Activated gamma-delta T cell treated with Interleukin-2 at 50 U/mL for 16 hours (primary cell): ENCODE results near the gene NDUFS2.

Source experiments
- DNase-seq: peaks from one replicate; pipeline ENCODE4 v3.0.0-alpha.2; 2020

The NDUFS2 gene

GRCh38 chr1:161196521-161197451 lies 5.4 kb upstream of the NDUFS2 start:
- no peak for DNase-seq

GRCh38 chr1:161197560-161198193 lies 4.5 kb upstream of the NDUFS2 start:
- no peak for DNase-seq

- DNase-seq: no peak
These were observed 3.8 kb upstream of the NDUFS2 start for GRCh38 chr1:161198194-161198896.

- no peak for DNase-seq
These were observed 3.2 kb upstream of the NDUFS2 start, which contains the start of gene ADAMTS4 for GRCh38 chr1:161198897-161199431. Gene ADAMTS4, minus strand, starts transcription at chr1:161199054. Its CDS starts 427 bp downstream, at chr1:161198627.

GRCh38 chr1:161199506-161200139 lies 2.5 kb upstream of the NDUFS2 start:
- DNase-seq: no peak

- DNase-seq: no peak
These were observed 1.7 kb upstream of the NDUFS2 start for GRCh38 chr1:161200421-161200991.

GRCh38 chr1:161200992-161201835 lies 953 bp upstream of the NDUFS2 start:
- DNase-seq: no peak

- DNase-seq: no peak
These were observed 4.4 kb downstream of the NDUFS2 start for GRCh38 chr1:161206411-161207140.

- DNase-seq: no peak
These were observed 5.0 kb downstream of the NDUFS2 start for GRCh38 chr1:161207173-161207572.

GRCh38 chr1:161209790-161210409 lies 7.7 kb downstream of the NDUFS2 start:
- DNase-seq: peak; percentile 70

- DNase-seq: no peak
These were observed 12.2 kb downstream of the NDUFS2 start for GRCh38 chr1:161214369-161214768.

- DNase-seq: no peak
These were observed 12.9 kb downstream of the NDUFS2 start, which contains the start of gene FCER1G for GRCh38 chr1:161215076-161215475. Gene FCER1G, plus strand, starts transcription at chr1:161215295. Its CDS starts 27 bp downstream, at chr1:161215322.

GRCh38 chr1:161216945-161217712 lies 15.0 kb downstream of the NDUFS2 start:
- no peak for DNase-seq

- DNase-seq: no peak
These were observed 15.7 kb downstream of the NDUFS2 start for GRCh38 chr1:161217831-161218230.

GRCh38 chr1:161218301-161219077 lies 16.3 kb downstream of the NDUFS2 start:
- DNase-seq: no peak

GRCh38 chr1:161219078-161219892 lies 17.1 kb downstream of the NDUFS2 start:
- no peak for DNase-seq

GRCh38 chr1:161220002-161220401 lies 17.8 kb downstream of the NDUFS2 start:
- no peak for DNase-seq
